ENCODE measurements around the gene MTOR.

The MTOR gene

GRCh38 chr1:11227106-11228077 lies 35.0 kb downstream of the MTOR start:
- Mint-ChIP-seq H3K27ac (peak overlapping the region; percentile 78), H3K9me3 (no peaks in the 10 kb centered on the region), H3K36me3 (ENCODE audit: low read depth) (peaks cover 75% of the 10 kb centered on the region), H3K4me1 (peaks cover 6% of the 10 kb centered on the region), H3K4me3 (no peak overlapping the region), H3K27me3 (ENCODE audit: low read depth, poor library complexity) (no peaks in the 10 kb centered on the region)
- TF ChIP-seq CTCF (IDR thresholded peaks at IDR 0.05), result no peak
- DNase-seq, result no peak

GRCh38 chr1:11216074-11216473 lies 46.3 kb downstream of the MTOR start:
- no peaks in the 10 kb centered on the region for H3K4me1 Mint-ChIP-seq
- H3K27ac Mint-ChIP-seq, result no peak overlapping the region
- no peak for TF ChIP-seq CTCF (IDR thresholded peaks at IDR 0.05)
- H3K4me3 Mint-ChIP-seq, result no peak overlapping the region
- no peaks in the 10 kb centered on the region for H3K27me3 Mint-ChIP-seq (ENCODE audit: low read depth, poor library complexity)
- H3K36me3 Mint-ChIP-seq (ENCODE audit: low read depth), result peaks cover 69% of the 10 kb centered on the region
- no peak for DNase-seq
- H3K9me3 Mint-ChIP-seq, result no peaks in the 10 kb centered on the region

GRCh38 chr1:11215381-11216005 lies 46.9 kb downstream of the MTOR start:
- no peak for TF ChIP-seq CTCF (IDR thresholded peaks at IDR 0.05)
- H3K36me3 Mint-ChIP-seq (ENCODE audit: low read depth), result peaks cover 73% of the 10 kb centered on the region
- no peak overlapping the region for H3K4me3 Mint-ChIP-seq
- no peaks in the 10 kb centered on the region for H3K4me1 Mint-ChIP-seq
- no peak overlapping the region for H3K27ac Mint-ChIP-seq
- no peaks in the 10 kb centered on the region for H3K27me3 Mint-ChIP-seq (ENCODE audit: low read depth, poor library complexity)
- DNase-seq, result no peak
- no peaks in the 10 kb centered on the region for H3K9me3 Mint-ChIP-seq

GRCh38 chr1:11214698-11215380 lies 47.5 kb downstream of the MTOR start:
- Mint-ChIP-seq H3K27me3 (ENCODE audit: low read depth, poor library complexity) (no peaks in the 10 kb centered on the region), H3K36me3 (ENCODE audit: low read depth) (peaks cover 68% of the 10 kb centered on the region), H3K4me1 (no peaks in the 10 kb centered on the region), H3K9me3 (no peaks in the 10 kb centered on the region), H3K4me3 (no peak overlapping the region), H3K27ac (no peak overlapping the region)
- TF ChIP-seq CTCF (IDR thresholded peaks at IDR 0.05), result no peak
- no peak for DNase-seq

DNA sequence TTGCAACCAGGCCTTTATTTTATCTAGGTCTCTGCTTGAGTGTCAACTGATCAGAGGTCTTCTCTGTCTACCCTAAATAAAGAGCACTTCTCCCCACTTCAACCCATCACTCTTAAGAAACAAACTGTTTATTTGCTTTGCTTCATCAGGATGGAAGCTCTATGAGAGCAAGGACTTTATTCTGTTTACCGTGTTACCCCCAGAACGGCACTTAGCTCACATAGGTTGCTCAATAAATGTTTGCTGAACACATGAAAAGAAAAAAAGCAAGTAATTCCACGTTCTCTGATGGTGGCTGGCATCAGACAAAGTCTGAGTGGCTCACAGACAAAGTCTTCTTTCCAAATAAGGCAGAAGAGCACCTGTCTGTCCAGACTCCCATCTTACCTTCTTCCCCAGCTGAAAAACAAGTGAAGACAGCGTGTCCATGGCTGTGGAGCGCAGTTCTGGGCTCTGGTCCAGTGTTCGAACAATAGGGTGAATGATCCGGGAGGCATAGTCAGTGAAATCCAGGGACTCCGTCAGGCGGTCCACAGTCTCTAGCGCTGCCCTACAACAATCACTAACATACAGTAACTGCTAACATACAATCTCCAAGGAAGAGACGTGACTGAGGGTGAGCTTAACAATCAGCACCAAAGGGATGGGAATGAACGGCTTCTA lies 50.3 kb downstream of the MTOR start:
- TF ChIP-seq CTCF (IDR thresholded peaks at IDR 0.05), result no peak
- Mint-ChIP-seq H3K9me3 (no peaks in the 10 kb centered on the region), H3K36me3 (ENCODE audit: low read depth) (peaks cover 61% of the 10 kb centered on the region), H3K27me3 (ENCODE audit: low read depth, poor library complexity) (no peaks in the 10 kb centered on the region), H3K4me3 (no peak overlapping the region), H3K27ac (no peak overlapping the region), H3K4me1 (no peaks in the 10 kb centered on the region)
- DNase-seq, result no peak
